Pons (tissue), 1 donor: ENCODE data around the gene LENG1.
"Not testable (repeated sequence)": the region's sequence is repeated elsewhere in the genome, so short reads cannot be mapped to it uniquely, and the experiment has no call there.

Experiments
- DNase-seq: peaks from one replicate; pipeline ENCODE4 v3.0.0-alpha.2; 2016; ENCODE audit warnings: low spot score

The LENG1 gene

GRCh38 chr19:54159352-54160181 is at the start of gene LENG1:
Gene LENG1, minus strand, starts transcription at chr19:54159721. Its CDS starts 26 bp downstream, at chr19:54159695.
- peak; percentile 100 for DNase-seq

DNA sequence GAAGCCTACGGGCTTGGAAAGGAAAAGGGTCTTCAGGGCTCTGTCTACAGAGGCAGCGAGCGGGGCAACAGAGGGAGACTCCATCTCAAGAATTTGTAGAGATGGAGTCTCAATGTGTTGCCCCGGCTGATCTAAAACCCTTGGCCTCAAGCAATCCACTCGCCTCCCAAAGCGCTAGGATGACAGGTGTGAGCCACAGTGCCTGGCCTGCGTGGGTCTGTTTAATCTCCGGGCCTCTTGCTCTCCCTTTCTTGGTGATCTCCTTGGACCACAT is 49.2 kb upstream of the LENG1 start:
- no peak for DNase-seq

DNA sequence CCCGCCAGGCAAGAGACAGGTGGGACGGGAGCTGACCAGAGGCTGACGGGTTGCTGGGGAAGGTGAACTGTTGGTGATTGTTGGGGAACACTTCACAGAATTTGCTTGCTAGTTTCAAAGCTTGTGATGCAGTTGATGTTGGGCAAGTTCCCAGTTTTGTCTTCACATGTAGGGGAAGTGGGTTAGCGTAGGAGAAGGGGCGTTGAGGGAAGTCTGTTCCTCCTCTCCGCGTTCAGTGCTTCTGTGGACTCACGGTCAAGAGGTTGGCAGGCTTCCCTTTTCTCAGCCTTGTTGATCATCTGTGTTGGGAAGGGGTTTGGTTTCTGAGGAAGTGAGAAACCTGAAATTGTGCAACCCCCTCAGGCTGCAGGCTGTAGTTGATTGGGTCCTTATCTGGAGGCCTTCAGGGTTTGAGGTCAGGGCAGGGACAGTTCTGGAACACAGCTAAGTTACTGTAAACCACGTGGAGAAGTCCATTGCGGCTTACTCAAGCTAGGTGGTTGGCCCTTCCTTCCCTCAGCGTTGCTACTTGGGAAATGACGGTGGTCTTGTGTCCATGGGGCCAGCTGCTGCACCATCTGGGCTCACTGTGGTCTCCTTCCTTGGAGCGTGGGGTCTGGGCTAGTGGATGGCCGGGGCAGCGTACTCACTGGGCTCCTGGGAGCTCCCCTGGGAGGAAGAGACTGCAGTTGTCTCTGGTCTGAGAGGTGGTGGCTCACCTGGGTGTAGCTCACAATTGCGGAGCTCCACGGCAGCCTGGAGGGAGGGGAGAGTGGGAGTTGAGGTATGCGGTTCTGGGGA is 48.7 kb upstream of the LENG1 start:
- DNase-seq, result peak; percentile 93

DNA sequence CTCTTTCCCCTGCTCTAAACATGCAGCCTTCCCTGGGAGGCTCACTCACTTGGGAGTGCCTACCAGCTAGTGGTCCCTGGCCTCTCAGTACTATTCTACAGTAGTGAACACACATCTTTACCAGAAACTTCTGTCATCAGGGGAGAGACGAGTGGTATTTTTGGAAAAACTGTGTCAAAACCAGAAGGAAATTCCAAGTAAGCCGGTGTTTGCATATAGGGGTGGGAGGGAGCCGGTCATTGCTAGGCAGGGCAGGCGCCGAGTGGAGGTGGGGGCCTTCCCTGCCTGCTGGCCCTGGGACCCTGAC is 48.1 kb upstream of the LENG1 start:
- DNase-seq, result no peak

DNA sequence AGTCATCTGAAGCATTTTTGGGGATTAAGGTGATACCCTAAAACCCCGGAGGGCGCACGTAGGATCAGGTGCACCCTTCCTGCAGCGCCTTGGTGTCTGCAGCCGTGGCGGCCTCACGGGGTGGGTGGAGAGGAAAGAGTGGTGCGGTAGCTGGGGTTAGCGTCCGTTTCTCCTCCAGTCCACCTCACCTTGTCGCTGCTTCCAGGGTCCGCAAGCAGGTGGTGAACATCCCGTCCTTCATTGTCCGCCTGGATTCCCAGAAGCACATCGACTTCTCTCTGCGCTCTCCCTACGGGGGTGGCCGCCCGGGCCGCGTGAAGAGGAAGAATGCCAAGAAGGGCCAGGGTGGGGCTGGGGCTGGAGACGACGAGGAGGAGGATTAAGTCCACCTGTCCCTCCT is 47.7 kb upstream of the LENG1 start:
- DNase-seq, result not testable (repeated sequence)

GRCh38 chr19:54206831-54207177 is 47.3 kb upstream of the LENG1 start:
- DNase-seq, result no peak

DNA sequence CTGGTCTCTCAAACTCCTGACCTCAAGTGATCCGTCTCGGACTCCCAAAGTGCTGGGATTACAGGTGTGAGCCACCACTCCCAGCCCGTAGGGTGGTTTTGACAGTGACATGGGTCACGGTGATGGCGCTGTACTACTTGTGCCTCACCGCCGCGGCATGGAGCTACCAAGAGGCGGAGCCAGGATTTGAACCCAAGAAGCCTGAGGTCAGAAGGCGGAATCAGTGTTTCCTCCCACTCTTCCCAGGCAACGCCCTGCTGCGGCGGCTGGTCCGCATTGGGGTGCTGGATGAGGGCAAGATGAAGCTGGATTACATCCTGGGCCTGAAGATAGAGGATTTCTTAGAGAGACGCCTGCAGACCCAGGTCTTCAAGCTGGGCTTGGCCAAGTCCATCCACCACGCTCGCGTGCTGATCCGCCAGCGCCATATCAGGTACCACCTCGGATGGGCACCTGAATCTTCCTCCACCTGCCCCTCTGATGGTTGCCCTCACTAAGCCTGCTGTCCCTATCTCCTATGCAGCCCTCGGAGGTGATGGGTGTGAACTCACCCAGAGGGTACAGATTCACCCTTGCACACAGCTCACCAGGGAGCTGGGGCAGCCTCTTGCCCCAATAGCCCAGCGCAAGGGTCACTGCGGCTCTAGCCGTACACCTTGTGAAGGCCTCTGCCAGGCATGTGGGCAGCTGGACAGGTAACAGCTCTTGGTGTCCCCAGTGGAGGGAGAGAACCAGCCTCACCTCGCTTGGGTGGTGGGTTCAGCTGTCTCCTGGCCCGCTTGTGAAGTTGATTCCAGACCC is 46.7 kb upstream of the LENG1 start:
- DNase-seq, result no peak

DNA sequence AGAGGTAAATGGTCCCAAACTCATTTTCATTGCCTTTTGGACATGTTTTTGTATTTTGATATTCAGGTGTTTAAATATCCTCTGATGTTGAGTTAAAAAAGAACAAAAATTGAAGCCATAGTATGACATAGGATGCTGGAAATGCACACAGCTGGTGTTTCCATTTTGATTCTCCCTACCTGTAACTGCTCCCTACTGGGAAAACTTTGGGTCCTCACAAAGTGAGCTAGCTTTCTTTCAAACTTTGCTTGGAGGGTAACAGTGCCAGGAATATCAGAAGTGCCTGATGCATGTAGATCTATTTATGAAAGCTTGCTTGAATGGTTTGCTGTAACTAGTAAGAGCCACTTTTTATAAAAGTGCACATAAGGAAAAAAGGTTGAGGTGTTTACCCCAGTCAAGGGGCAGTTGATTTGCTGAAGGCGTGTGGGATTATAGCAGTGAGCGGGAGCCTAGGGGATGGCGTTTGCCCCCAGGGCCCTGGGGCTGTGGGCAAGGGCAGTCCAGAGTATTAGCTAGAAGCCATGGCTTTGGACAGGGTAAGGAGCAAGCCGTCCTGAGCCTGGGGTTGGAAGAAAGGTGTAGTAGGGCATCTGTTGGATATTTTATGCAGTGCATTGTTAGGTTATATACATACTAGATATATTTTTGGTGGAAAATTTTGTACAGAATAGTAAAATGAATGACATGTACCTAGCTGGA is 45.4 kb upstream of the LENG1 start:
- DNase-seq, result no peak

- DNase-seq, result no peak
These were observed 43.7 kb upstream of the LENG1 start for GRCh38 chr19:54203151-54203611.

DNA sequence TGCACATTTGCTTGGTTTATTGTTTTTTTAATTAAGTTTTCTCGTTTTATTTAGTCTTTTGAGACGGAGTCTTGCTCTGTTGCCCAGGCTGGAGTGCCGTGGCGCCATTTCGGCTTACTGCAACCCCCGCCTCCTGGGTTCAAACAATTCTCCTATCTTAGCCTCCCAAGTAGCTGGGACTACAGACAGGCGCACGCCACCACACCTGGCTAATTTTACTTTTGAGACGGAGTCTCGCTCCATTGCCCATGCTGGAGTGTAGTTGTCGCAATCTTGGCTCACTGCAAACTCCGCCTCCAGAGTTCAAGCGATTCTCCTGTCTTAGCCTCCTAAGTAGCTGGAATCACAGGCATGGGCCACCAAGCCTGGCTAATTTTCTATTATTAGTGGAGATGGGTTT is 42.5 kb upstream of the LENG1 start:
- no peak for DNase-seq

DNA sequence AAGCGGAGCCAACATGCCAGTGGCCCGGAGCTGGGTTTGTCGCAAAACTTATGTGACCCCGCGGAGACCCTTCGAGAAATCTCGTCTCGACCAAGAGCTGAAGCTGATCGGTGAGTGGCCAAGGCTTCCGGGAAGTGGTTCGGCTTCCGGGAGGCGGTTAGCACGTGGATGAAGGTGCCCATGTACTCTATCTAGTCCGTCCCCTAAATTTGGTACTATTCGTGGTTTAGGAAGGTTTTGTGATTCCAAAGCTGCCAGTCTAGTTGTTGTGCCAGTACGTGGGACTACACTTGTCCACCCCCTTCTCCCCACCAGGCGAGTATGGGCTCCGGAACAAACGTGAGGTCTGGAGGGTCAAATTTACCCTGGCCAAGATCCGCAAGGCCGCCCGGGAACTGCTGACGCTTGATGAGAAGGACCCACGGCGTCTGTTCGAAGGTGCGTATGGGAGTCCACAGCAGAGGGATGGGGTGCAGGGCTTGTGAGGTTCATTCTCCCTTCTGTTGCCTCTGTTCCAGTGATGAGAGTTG is 41.7 kb upstream of the LENG1 start:
- no peak for DNase-seq

GRCh38 chr19:54199401-54199800 is 39.9 kb upstream of the LENG1 start:
- DNase-seq, result no peak

DNA sequence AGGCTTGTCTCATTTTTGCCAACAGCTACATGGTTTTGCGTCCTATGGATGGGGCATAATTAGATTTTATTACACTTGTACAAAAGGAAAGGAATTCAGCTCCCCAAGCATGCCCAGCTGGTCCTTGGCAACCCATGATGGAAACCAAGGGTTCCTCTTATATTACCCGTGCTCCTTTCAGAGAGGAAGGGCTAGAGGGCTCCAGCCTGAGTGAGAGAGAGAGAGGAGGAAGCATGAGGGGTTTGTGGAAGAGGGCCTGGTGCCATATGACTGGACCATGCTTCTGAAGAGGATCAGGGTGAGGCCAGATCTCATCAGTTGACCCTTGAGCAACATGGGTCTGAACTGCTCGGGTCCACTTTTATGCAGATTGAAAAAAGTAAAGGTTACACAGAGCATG is 37.6 kb upstream of the LENG1 start:
- DNase-seq, result no peak

DNA sequence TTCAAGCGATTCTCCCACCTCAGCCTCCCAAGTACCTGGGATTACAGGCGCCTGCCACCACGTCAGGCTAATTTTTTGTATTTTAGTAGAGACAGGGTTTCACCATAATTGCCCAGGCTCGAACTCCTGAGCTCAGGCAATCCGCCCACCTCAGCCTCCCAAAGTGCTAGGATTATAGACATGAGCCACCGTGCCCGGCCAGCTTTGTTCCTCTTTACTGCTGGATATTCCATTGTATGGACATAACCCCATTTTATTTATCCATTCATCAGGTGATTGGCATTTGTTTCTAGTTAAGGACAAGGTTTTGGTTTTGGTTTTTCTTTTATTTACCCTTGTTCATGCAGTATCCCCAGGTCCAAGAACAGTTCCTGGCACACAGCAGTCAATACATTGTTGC is 37.0 kb upstream of the LENG1 start:
- no peak for DNase-seq

- not testable (repeated sequence) for DNase-seq
These were observed 34.9 kb upstream of the LENG1 start for GRCh38 chr19:54194463-54194862.

GRCh38 chr19:54193011-54193410 is 33.5 kb upstream of the LENG1 start:
- DNase-seq, result no peak

GRCh38 chr19:54191811-54192453 is 32.4 kb upstream of the LENG1 start:
- no peak for DNase-seq

GRCh38 chr19:54191011-54191810 is 31.7 kb upstream of the LENG1 start, which contains the start of gene TSEN34:
Gene TSEN34, plus strand, starts transcription at chr19:54191308. Its CDS starts 57 bp downstream, at chr19:54191365.
- no peak for DNase-seq

DNA sequence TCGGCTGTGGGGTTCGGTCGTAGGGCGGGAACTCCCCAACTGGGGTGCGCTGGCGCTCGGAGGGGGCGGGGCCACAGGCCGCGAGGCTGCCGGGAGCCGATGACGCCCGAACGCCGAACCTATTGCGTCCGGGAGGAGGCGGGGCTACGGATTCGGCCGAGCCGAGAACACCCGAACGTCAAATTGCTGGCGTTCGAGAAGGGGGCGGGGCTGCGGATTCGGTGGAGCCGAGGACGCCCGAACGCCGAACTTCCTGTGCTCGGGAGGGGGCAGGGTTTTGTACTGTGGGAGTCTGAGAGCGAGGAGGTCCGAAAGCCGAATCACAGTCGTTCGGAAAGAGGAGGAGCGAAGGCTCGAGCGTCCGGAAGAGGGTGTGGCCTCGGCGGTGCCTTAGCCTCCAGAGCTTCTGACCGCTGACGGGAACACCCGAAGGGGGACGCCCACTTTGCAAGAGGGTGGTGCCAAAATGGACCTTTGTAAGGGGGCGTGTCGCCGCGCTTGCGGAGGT is 31.0 kb upstream of the LENG1 start:
- DNase-seq, result peak; percentile 99
